ENCODE measurements around the gene PRDM15.
A peak's percentile ranks its signal among the peaks of the same experiment; 100 is the strongest.
"Not testable (repeated sequence)": the region's sequence is repeated elsewhere in the genome, so short reads cannot be mapped to it uniquely, and the experiment has no call there.

Gene PRDM15

DNA sequence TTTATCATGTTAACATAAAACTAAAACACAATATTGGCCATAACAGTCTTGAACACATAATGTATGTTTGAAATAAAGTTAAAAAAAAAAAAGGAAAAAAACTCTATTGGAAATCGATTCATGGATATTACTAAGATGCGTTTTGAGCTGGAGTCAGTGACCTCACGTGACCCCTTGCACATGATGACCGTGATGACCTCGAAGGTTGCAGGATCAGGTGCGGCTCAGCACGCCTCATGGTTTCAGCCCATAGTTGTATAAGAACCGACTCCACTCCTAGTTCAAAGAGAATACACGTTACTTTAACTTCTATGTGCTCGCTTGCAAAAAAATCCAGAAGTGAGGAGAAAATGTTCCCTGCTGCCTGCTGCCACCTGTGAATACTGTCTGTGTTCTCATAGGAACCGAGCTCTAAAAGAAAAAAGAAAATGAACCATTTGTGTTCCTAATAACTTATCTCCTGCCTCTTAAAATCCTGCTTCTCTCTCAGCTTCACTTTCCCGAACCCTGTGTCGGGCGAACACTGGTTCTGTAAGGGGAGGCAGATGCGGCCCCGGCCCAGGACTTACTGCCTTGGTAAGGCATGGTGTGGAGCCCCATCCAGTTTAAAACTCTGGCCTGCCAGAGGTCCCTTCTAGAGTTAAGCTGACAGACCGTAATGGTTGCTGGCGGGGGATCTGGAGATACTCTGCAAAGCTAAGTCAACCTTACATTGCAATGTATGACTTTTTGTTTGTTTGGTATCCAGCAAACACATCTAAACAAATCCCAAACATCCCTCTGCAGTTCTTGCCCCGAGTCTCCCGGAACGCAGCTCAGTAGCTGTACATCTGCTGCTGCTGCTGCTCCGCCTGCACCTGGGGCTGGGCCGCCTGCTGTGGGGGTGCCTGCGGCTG lies 78.5 kb downstream of the PRDM15 start:
- in situ Hi-C loops (cut with MboI; ENCODE audit: low pct_unique_long_range_greater_than_20kb, low sequenced_read_pairs) = no loop called here

DNA sequence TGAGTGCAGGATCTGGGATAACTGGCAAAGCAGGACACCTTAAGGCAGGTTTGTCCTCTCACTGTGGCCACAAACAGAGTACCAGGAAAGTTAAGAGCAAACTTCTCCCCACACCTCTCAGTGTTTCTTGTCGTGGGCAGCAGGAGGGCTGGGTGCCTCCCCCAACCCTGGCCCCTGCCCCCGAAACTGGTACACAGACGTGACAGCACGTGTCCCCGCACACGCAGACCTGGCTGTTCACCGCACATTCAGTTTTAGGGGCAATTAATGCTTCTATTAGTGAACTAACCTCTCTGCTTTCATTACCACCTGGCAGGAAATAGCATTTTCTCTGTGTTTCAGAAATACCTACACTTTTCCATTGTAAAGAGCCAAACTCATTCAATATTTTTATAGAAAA lies 79.4 kb downstream of the PRDM15 start:
- no peak for DNase-seq
- in situ Hi-C loops (cut with MboI; ENCODE audit: low pct_unique_long_range_greater_than_20kb, low sequenced_read_pairs) = no loop called here

More for the DNA sequence above, 78.5 kb downstream of the PRDM15 start:
- no peak for DNase-seq

DNA sequence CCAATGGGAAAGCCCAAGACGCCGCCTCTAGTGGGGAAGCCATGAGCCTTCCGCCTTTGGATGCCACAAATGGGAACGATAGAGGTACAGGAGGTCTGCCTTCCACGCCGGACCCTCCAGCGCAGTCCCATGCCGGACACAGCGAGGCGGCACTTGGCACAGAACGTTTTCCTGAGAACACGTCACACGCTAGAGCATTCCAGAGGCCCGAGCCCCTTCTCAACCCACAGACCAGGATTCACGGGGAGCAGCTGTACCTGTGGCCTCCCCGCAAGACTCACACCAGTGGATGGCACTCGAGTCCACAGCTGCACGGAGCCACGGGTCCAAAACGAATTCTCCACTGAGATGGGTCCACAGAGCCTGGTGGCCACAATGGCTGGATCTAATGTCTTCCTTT lies 80.8 kb downstream of the PRDM15 start:
- in situ Hi-C loops (cut with MboI; ENCODE audit: low pct_unique_long_range_greater_than_20kb, low sequenced_read_pairs) = no loop called here

DNA sequence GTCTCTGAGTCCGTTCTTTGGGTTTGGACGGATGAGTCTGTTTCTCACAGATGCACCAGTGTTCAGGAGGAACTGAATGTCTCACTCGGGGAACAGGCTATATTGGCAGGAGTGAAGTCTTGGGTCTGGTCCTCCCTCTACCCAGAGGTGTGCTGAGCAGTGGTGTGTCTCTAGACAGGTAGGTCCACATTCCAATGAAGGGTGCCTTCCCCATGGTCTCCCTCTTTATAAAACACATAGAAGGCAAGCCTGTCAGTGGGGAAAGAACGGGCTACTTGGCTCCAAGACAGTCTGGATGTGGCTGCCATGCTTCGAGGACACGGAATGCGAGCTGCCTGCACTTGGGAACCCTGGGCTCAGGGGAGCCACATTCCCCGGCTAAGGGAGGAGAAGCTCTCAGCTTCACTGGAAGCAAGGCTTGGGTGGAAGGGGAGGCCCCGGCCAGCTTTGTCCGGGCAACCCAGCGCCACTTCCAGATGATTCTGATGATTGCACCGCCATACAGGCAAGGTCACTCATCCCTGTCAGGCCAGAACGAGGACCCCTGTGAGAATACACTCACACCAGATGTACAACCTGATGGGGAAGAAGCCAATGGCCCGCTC lies 82.6 kb downstream of the PRDM15 start:
- no peak for DNase-seq
- in situ Hi-C loops (cut with MboI; ENCODE audit: low pct_unique_long_range_greater_than_20kb, low sequenced_read_pairs) = no loop called here

More for the DNA sequence above, 80.8 kb downstream of the PRDM15 start:
- DNase-seq = no peak

DNA sequence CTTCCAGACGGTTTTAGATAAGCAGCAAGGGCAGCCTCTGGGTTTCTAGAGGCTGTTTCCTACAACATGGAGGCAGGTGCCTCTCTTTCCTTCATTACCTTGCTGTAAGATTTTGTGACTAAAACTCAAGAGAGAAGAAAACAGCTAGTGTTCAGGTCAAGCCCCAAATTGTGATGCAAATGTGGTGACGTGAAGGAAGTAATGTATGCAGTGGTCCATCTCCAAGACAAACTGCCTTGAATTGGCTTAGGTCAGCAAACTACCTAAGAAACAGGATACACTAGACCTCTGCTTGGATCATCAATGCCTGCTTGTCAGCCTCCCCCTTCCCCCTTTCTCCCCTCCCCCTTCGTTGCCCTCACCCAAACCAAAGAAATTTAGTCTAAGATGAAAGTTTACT lies 83.4 kb downstream of the PRDM15 start:
- in situ Hi-C loops (cut with MboI; ENCODE audit: low pct_unique_long_range_greater_than_20kb, low sequenced_read_pairs) = no loop called here
- DNase-seq = no peak

DNA sequence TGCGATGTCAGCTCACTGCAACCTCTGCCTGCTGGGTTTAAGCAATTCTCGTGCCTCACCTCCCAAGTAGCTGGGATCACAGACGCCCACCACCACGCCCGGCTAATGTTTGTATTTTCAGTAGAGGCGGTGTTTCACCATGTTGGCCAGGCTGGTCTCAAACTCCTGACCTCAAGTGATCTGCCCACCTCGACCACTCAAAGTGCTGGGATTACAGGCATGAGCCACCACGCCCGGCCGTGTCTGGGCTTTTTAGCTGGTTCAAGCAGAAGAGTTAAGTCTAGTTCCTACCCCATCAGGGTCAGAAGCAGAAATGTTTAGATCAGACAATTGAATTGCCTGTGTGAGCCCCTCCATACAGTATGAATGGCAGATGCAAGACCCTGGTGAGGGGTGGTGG lies 84.5 kb downstream of the PRDM15 start:
- in situ Hi-C loops (cut with MboI; ENCODE audit: low pct_unique_long_range_greater_than_20kb, low sequenced_read_pairs) = no loop called here
- DNase-seq = no peak

DNA sequence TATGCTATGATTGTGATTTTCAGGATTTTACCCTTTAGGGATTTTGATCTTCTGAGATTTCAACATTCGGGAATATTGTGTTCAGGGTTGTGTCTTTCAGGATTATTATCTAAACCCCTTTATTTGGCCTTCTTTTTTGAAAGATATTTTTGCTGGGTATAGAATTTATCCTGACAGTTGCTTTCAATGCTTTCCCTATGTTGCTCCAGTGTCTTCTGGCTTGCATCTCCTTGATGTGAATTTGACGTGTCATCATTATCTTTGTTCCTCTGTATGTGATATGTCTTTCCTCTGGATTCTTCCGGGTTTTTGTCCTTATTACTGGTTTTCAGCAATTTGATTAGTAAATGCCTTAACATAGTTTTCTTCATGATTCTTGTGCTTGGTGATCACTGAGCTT lies 86.4 kb downstream of the PRDM15 start:
- in situ Hi-C loops (cut with MboI; ENCODE audit: low pct_unique_long_range_greater_than_20kb, low sequenced_read_pairs) = no loop called here

DNA sequence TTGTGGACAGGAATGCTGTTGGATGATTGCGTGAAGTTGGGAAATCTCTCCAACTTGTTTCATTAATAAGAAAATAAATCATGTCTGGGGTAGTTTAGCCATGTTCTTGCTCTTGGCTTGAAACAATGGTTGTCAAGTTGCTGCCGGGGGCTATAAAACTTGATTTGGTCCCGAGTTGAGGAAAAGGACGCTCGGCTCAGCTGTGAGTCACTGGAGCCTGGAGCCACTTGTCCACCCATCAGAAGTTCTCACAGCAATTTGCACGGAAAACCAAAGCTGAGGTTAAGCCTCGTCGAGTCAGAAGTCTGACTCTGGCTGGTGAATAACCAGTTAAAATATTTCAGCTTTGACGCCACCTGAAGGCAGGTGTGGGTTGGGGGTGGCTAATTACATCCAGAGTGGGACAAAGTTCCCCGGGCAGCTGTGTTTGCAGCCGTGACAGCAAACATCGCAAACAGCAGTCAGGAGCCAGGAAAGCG lies 92.6 kb downstream of the PRDM15 start:
- DNase-seq = no peak
- in situ Hi-C loops (cut with MboI; ENCODE audit: low pct_unique_long_range_greater_than_20kb, low sequenced_read_pairs) = no loop called here

More for the DNA sequence above, 86.4 kb downstream of the PRDM15 start:
- DNase-seq = no peak

DNA sequence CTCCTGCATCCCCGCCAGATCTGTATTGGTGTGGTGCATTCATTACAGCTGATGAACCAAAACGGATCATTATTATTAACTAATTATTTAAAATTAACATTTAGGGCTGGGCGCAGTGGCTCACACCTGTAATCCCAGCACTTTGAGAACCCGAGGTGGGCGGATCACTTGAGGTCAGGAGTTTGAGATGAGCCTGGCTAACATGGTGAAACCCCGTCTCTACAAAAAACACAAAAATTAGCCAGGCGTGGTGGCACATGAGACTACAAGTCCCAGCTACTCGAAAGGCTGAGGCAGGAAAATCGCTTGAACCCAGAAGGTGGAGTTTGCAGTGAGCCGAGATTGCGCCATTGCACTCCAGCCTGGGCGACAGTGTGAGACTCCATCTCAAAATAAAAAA lies 93.9 kb downstream of the PRDM15 start:
- DNase-seq; in situ Hi-C loops (cut with MboI; ENCODE audit: low pct_unique_long_range_greater_than_20kb, low sequenced_read_pairs): not testable (repeated sequence)

DNA sequence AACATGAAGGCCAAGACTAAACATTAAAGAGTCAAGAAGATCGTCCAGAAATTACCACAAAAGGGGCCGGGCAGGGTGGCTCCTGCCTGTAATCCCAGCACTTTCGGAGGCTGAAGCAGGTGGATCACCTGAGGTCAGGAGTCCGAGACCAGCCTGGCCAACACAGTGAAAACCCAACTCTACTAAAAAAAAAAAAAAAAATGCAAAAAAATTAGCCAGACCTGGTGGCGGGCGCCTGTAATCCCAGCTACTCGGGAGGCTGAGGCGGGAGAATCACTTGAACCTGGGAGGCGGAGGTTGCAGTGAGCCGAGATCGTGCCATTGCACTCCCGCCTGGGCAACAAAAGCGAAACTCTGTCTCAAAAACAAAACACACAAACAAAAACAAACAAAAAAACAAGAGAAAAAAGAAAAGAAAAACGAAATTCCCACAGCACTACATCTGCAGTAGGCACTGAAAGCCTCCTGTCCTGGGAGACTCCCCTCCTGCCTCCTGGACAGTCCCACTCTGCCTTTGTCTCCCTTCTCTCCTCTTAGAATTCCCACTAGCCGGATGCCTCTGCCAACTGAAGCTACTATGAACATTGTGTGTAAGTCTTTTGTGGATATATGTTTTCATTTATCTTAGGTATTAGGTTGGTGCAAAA lies 94.6 kb downstream of the PRDM15 start:
- in situ Hi-C loops (cut with MboI; ENCODE audit: low pct_unique_long_range_greater_than_20kb, low sequenced_read_pairs) = no loop called here
- DNase-seq = no peak

DNA sequence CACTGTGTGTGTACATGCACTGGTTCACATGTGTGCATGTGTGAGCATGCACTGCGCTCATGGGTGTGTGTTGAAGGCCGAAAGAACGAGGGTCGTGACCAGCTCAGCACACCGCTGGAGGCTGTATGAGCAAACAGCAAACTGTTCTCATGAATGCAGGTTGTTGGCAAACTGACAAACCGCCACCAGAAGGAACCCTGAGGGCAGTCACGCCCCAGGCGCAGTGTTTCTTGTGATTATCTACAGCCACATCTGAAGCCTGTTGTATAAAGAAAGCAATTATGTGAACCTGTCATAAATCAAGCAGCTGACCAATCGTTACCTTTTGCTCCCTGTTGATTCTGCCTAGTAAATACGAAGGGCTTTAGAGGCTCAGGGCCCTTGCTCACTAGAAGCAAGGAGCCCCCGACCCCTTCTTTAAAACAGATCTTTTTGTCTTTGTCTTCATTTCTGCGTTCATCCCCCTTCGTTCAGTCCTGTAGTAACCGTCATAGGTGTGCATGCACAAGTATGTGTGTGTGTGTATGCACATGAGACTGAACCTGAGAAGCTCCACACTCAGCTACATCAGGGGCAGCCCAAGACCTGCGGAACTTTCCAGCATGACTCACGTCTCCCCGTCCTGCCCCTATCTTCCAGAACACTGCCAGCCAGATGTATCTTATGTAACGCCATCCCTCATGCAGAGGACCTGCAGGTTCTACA lies 95.5 kb downstream of the PRDM15 start:
- in situ Hi-C loops (cut with MboI; ENCODE audit: low pct_unique_long_range_greater_than_20kb, low sequenced_read_pairs) = no loop called here
- peak; percentile 65 for DNase-seq

DNA sequence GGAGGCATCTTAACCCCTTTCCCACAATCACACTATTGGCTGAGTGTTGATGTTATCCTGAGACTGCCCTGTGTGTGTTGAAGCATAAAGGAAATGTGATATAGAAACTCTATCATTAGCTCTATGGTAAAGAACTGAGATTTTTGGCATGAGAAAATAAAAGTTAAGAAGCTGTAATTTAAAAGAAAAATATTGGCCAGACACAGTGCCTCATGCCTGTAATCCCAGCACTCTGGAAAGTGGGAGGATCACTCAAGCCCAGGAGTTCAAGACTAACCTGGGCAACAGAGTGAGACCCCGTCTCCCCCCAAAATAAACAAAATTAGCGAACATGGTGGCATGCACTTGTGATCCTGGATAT lies 98.1 kb downstream of the PRDM15 start:
- in situ Hi-C loops (cut with MboI; ENCODE audit: low pct_unique_long_range_greater_than_20kb, low sequenced_read_pairs) = no loop called here
- no peak for DNase-seq

DNA sequence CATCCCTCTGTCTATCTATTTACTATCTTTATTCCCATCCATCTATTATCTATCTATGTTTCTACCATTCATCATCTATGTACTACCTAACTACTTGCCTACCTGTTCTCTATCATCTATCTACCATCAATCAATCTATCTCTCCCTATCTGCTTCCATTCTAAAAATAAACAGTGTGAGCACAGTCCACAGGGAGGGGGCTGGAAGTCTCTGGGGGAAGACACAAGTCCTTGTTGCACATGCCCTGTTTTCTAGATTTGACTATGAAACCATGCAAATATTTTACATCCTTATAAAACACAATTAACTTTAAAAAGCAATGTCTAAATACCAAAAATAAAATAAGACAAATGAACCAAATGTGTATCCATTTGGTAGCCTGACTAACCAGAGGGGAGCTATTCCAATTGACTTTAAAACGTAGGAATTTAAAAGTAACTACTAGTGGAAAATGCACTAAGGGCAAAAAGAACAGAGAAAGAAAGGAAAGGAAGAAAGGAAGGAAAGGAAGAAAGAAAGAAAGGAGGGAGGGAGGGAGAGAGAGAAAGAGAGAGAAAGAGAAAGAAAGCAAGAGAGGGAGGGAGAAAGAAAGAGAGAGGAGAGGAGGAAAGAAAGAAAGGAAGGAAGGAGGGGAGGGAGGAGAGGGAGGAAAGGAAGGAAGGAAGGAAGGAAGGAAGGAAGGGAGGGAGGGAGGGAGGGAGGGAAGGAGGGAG lies 98.7 kb downstream of the PRDM15 start:
- in situ Hi-C loops (cut with MboI; ENCODE audit: low pct_unique_long_range_greater_than_20kb, low sequenced_read_pairs) = no loop called here
- no peak for DNase-seq

DNA sequence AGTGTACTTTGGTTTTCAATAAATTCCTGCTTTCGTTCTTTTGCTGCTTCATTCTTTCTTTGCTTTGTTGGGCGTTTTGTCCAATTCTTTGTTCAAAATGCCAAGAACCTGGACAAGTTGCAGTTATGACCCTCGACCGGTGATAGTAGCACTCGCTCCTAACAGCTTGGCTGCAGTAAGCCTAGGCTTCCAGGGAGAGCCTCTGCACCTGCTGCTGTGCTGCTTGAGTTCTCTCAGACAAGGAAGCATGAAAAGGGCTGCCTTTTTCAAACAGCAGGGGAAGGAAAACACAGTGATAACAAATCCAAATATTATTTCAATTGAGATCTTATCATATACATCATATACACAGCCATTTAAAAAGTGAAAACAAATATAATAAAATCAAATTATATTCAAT lies 99.5 kb downstream of the PRDM15 start:
- in situ Hi-C loops (cut with MboI; ENCODE audit: low pct_unique_long_range_greater_than_20kb, low sequenced_read_pairs) = no loop called here

DNA sequence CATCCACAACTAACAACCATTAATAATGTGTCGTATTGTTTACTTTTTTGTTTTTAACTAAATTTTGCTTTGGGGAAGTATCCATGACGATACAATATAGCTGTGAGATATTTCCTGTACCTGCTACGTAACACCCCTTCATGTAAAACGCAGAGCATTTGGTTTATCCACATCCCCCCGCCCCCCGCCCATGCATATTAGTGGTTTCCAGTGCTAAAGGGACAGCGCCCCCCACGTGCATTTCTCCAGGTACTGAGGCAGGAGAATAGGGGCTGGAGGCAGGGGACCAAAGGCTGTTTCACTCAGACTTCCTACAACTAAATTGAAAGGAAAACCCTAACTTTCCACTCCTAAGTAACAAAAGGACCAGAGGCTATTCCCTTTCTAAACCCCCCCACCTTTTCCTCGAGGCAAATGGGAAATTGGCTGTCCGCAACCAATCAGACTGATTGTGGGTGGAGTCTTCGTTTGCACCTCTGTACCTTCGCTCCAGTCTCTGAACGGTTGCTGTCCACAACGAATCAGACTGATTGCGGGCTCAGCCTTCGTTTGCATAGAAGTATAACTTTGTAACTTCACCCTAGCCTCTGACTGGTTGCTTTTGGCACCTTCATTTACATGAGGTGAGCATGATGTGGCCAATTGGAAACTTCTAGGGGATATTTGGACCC lies 100.1 kb downstream of the PRDM15 start:
- no peak for DNase-seq
- in situ Hi-C loops (cut with MboI; ENCODE audit: low pct_unique_long_range_greater_than_20kb, low sequenced_read_pairs) = no loop called here

More for the DNA sequence above, 99.5 kb downstream of the PRDM15 start:
- DNase-seq = no peak

DNA sequence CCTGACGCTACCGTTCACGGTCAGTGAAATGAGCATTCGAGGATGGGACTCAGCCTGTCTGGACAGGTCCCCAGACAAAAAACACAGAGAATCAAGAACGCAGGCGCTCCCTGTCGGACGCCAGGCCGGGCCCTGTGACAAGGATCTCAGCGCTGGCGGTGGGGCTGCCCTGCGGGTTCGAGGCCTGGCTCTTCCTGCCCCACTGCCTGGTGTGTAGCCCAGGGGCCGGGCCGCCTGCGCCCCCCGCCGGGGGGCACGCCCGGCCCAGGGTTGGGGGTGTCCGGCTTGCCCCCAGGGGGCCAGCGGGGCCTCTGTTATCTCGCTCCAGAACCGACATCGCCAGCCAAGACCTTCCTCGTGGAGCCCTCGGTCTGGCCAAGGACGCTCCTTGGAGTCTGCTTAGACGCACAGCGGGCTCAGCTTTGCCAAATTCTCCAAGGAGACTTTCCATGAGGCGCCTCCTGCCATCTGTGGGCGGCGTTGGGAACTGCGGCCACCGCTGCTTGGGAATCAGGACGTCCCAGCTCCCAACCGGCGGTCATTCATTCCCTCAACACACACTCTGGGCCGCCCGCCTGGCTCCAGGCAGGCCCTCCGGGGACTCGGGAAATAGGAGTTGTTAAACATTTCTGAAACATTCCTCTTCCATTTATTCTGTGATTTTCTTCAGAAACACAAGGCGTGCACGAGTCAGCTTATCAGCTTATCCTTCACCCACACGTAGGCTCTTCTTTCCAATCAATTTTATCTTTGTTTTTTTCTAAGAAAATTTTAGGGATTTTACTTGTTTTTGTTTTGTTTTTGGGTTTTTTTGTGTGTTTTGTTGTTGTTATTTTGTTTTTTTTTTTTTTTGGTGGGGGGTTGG lies 101.0 kb downstream of the PRDM15 start:
- peak; percentile 62 for DNase-seq
- in situ Hi-C loops (cut with MboI; ENCODE audit: low pct_unique_long_range_greater_than_20kb, low sequenced_read_pairs) = no loop called here

DNA sequence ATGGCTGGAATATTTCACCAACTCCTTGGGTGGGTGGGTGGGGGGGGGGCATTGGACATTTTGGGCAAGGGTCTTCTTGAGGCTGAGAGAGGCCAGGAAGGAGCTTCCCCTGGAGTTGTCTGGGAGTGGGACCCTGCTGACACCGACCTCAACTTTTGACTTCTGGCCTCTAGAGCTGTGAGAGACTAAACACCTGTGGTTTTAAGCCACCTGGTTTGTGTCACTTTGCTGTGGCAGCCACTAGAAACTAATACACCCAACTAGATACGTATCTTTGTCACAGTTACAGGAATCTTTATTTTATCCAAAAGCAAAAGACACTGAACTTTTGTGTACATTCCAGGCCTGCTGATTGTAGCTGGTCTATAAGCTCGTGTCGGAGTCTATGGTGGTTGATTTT lies 102.4 kb downstream of the PRDM15 start:
- in situ Hi-C loops (cut with MboI; ENCODE audit: low pct_unique_long_range_greater_than_20kb, low sequenced_read_pairs) = no loop called here
- DNase-seq = no peak

DNA sequence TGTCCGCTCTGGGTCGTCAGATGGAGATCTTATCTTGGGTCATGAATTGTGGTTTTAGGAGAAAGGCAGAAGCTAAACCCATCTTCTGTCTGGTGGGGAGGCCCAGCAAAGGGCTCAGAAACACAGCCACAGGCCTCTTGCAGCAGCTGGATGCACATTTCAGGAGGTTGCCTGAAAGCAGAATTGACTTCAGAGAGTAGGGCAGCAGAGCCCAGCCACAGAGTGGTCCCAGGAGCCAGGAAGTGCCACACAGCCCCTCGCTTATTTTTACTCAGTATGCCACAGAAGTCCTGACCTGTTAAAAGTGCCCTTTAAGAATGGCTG lies 104.0 kb downstream of the PRDM15 start:
- in situ Hi-C loops (cut with MboI; ENCODE audit: low pct_unique_long_range_greater_than_20kb, low sequenced_read_pairs) = no loop called here
- DNase-seq = no peak

Data from KBM-7 (cell line).